Stimulated activated CD4-positive, alpha-beta T cell treated with anti-CD3 and anti-CD28 coated beads, Interleukin-15, amount 100 ng/mL, for 48 hours (primary cell): ENCODE data around the gene EEF1A2.
A peak's percentile ranks its signal among the peaks of the same experiment; 100 is the strongest.

Experiments used
- DNase-seq, 2 donors: peaks; one replicate each; pipeline ENCODE4 v3.0.0-alpha.2; 2020; ENCODE audit warnings: low read depth in 2 of 2

EEF1A2 gene

DNA sequence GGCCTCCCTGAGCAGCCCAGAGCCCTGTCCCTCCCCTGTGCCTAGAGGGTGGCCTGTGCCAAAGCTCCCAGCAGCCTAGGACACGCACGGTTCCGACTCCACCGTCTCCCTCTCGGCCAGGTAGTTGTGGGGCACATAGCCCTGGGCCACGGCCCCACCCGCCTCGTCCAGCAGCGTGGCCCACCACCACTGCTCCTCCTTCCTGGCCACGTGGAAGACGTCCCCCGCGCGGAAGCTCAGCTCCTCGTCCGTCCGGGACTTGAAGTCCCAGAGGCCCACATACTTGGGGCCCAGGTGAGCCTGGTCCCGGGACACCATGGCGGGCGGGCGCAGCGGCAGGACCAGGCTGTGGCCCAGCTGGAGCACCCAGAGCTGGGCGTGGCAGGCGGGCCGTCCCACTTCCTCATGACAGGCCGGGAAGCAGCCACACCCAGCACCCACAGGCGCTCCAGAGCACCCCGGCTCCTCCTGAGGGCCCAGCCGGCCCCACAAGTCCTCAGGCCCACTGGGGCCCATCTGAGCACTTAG lies 38.2 kb upstream of the EEF1A2 start, which contains the start of gene PTK6:
PTK6 (minus strand) TSS at position 380 of the 528 bp plus-strand sequence; CDS start at position 318, 62 bp downstream.
- DNase-seq, result peak in 1 of 2 donors; percentile 25

DNA sequence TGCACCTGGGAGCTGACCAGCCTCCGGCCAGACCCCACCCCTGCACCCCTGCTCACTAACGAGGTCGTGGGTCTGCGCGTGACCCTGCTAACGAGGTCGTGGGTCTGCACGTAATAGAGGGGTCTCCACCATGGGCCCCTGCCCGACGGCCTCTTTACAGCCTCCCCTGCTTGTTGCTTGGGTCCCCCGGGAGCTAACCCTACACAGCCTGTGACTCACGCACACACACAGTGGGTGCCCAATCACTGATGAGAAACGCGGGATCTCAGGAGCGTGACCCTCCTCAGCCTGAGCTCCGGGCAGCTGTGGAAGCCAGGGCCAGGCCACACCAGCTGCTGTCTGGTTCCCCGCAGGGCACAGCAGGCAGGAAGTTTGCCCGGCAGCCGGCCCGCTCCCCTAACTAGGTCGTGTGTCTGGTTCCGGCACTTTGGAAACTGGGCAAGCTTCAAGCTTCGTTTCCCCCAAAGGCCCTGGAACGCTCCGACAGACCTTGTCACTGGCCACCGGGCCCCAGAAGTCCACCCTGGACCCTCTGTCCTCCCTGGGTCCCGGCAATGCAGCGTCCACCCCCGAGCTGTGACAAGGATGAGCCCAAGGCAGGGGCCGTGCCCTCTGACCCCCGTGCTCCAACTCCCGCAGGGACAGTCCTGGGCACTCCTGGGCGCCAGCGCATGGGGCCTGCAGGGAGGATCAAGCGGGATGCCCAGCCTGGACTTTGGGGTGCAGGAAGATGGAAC lies 37.5 kb upstream of the EEF1A2 start:
- DNase-seq, result no peak

DNA sequence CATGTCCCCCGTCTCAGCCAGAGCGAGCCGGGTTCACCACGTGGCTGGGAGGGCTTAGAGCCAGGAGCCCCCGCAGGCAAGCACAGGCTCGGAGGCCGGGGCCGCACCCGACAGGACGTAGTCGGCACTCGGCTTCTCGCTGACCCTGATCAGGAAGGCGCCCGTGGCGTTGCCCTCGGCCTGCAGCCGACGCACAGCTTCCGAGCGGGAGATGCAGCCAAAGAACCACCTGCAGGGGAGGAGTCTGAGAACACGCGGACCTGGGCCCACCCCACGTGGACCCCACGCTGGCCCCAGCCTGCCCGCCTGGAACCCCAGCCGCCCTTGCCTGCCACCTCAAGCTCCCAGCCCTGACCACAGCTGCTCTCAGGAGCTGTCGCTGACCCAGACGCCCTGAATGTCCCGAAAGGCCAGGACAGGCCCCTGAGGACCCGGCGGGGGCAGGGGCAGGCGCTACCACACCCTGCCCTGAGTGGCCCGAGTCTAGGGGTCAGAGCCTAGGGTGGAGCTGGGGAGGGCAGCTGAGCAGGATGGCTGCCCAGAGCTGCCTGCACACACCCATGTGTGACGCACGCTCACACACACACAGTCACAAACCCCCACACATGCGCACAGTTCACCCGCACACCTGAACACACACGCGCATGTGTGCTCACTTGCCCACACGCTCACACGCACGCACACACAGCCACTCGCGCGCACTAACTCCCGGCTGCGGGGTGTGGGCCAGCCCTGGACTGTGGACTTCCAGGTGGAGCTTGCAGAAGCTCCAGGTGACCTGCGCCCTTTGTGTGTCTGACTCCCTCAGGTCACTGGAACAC lies 36.2 kb upstream of the EEF1A2 start:
- DNase-seq, result no peak

DNA sequence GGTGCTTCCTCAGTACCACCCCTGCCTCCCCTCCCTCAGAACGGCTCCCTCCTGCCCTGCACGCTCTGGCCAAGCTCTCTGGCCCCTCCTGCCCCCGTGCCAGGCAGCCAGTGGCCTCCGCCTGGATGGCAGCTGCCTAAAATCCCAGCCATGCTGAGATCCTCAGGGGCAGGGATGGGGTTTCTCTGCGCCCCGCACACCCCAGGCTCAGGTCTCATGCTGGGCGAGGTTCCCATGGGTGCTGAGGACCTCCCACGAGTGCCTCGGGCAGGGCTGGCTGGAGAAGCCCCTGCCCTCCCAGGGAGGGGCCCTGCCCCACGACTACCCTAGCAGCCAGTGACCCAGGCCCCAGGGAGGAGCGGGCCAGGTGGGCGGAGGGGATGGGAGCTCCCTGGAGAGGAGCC lies 35.5 kb upstream of the EEF1A2 start:
- no peak for DNase-seq

DNA sequence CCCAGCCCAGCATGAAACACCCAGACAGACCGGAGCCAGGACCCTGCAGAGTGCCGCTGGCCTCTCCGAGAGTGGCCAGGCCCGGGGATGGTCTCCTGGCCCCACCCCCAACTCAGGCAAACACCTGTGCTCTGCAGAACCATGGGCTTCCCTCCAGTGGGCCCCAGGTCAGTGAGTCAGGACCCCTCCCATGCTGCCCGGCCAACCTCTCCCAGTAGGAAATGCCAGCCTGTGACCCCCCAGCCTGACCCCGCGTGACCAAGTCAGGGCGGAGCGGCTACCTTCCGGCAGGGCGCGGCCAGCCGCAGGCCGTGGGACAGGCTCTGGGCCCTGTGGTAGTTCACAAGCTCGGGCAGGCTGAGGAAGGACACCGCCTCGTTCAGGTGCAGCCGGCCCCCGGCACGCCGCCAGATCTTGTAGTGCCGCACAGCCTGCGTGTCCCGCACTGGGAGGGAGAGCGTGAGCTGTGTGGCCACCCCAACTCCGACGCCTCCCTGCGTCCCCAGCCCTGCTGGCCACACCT lies 35.0 kb upstream of the EEF1A2 start:
- no peak for DNase-seq

DNA sequence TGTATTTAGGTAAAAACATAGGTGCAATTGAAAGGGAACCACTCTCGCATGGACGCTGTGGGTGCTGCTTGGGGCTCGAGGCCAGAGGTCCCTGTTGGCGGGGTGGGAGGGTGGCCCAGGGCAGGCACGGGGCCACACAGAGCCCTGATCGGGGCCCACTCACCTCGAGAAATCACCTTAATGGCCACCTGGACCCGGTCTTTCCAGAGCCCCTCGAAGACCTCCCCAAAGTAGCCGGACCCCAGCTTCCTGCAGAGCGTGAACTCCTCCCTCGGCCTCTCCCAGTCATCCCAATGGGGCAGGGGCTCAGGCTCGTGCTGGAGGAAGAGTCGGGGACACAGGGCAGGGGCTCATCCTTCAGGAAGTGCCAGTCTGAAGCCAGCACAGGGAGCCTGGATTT lies 34.5 kb upstream of the EEF1A2 start:
- no peak for DNase-seq

DNA sequence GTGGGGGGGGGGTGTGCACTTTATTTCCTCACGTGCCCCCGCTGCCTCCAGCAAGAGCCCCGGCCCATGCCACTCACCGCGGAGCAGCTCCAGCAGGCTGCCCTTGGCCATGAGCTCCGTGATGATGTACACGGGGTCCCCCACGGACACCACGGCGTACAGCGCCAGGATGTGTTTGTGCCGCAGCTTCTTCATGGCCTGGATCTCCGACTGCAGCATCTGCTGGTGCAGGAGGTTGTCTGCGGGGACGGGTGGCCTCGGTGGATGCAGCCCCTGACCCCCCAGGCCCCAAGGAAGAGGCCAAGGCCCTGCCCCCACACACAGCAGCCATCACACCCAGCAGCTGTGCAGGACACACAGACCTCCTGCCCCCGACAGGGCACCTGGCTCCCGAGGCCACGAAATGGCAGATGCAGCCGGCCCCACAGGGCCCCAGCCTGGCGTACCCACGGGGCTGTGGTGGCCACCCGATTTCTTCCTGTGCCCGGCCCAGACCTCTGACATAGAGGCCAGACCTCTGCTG lies 33.6 kb upstream of the EEF1A2 start:
- no peak for DNase-seq

DNA sequence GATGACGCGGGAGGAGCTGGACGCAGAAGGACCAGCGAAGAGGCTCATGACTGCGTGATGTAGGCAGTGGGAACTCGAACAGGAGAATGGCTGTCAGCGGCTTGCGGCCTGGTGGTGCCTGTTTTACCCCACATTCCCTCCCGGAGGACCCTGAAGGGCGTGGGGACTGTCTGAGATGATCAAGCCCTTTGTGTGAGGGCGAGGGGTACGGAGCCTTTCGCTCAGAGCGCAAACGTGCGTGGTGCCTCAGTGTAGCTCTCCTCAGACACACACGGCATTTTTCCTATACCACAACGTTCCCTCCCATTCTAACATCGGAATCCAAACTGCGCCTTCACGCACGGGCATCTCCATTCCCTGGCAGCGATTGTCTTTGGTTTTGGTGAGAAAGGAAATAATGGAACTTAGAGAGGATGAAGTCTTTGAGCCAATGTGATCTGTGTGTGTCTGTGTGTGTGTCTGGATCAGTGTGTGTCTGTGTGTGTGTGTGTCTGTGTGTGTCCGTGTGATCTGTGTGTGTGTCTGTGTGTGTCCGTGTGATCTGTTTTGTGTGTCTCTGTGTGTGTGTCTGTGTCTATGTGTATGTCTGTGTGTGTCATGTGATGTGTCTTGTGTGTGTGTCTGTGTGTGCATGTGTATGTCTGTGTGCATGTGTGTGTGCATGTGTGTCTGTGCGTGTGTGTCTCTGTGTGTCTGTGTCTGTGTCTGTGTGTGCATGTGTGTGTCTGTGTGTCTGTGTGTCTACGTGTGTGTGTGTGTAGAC lies 33.0 kb upstream of the EEF1A2 start:
- DNase-seq, result no peak

DNA sequence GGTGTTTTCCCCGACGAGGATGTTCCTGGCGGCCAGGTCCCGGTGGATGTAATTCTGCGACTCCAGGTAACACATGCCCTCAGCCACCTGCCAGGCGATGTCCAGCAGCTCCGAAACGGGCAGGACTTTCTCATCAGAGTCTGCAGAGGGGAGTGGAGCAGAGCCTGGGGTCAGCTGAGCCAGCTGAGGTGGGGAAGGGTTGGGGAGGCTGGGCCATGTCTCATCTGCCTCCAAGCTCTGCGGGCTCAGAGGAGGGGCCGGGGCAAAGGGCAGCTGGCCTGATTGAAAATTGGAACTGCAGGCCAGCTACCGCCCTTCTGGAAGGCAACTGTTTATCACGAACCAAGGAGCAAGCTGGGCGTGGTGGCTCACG lies 31.9 kb upstream of the EEF1A2 start:
- no peak for DNase-seq

DNA sequence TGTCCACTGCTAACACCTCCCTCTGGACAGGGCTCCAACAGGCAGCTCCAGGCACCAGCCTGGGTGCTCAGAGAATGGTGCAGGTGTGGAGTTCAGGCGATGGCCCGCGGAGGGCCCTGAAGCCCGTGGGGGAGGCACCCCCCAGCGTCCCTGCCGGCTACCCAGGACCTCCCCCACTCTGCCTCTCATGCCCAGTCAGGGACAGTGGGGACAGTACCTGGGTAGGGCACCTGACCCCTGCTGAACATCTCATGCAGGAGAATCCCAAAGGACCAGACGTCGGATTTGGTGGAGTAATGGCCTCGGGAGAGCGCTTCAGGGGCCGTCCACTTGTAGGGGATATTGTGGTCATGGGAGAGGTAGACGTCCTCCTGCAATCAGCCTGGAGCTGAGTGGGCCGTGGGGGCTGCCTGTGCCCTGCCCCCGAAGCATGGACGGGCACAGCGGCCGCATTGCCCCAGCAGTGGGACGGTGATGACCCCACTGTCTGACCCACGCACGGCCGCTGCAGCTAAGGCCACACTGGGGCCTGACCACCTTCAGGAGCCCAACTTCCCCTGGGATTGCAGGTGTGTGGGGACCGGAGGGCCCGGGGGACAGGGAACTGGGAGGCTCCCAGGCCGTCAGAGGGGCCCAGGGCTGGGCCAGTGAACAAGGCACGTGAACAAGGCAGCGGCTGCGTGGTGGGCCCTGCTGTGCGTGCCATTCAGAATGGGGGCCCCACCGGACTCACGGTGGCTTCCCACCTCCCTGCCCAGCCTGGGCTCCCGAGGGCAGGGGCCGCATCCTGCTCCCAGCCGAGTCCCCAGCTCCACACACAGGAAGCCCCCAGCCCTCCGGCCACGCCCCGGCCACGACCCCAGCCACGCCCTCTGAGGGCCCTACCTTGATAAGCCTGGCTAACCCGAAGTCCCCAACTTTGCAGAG lies 31.2 kb upstream of the EEF1A2 start:
- DNase-seq, result no peak

DNA sequence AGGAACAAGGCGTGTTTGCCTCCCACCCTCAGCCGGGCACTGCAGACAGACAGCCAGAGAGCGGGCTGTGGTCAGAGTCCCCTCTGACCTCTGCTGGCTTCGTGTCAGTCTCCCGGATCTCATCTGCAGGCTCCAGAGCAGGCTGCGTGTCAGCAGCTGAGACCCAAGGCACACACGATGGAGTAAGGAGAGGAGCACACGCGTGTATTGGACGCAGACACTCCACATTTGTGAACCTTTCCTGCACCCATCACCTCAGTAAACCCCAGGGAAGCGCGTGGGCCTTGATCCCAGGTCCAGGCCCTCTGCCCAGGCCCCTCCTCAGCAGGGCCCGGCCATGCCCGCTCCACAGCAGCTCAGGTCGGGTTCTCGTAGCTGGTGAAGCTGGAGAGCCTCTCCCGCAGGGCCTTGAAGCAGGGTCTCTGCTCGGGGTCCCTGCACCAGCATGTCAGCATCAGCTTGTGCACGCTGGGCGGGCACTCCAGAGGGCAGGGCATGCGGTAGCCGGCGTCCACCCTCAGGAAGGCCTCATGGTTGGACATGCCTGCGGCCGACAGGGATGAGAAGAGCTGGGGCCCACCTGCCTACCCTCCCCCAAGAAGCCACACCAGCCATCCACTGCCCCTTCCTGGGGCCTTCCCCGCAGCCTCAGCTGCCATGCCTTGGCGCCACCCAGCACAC lies 30.4 kb upstream of the EEF1A2 start:
- DNase-seq, result no peak

DNA sequence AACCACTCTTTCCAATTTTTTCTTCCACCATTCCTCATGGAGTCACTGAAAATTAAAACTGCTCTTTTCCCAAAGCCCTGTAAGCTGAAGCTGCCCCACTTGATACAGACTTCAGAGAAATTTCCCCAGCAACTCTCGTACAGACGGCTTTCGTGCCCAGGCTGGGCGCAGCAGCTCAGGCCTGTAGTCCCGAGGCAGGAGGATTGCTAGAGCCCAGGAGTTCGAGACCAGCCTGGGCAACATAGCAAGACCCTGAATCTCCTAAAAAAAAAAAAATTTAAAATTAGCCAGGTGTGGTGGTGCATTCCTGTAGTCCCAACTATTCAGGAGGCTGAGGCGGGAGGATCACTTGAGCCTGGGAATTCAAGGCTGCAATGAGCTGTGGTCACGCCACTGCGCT lies 28.3 kb upstream of the EEF1A2 start:
- DNase-seq, result no peak

DNA sequence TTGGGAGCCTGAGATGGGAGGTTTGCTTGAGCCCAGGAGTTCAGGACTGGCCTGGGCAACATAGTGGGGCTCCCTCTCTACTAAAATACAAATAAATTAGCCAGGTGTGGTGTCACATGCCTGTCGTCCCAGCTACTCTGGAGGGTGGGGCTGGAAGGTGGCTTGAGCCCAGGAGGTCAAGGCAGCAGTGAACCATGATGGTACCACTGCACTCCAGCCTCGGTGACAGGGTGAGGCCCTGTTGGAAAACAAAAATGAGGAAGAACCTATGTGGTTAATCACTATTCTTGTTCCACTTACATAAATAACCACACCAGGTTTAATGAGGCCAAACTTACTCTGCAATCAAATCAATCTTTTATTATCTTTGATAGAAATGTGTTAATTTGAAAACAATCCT lies 27.1 kb upstream of the EEF1A2 start:
- no peak for DNase-seq

DNA sequence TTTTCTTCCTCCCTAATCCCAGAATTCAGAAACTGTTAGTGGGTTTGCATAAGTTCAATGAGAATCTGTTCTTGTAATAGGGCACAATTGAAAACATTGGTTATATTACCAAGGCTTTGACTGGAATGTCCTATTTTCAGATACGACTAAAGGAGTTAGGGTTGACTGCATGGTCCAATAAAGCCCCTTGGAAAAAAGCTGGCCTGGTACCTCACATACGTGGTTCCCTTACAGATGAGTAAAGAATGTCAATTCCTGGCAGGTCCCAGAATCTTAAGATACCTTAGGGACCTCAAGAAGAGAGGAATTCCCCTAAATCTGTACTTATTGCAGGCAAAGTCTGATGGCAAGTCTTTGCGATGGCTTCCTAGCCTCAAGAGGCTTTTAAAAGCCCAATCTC lies 26.3 kb upstream of the EEF1A2 start:
- DNase-seq, result no peak

DNA sequence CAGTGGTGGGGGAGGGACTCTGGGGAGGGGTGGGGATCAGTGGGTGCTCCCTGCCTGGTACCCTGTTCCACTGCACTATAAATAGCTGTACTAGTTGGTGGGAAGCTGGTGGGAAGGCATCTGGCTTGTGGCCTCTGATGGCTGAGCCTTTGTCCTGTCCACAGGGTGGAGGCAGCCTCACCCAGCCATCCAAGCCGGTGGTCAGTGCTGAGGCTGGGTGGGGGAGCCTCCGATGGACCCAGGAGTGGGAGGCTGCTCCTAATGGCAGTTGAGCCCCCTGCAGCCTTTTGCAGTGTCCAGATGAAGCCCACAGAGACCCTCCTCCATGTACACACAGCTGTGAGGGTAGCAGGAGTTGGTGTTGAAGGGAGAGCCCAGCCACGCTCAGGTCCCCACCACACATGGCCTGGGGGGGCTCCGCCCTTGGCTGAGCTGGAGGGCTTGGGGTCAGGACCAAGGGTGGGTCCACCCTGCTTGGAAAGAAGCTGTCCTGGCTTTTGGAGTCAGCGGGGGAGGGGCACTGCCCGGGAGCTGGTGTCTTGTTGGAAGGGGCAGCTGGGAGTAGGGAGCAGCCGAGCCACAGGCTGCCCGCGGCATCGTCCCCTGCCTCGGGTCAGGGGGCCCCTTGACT lies 24.2 kb upstream of the EEF1A2 start:
- DNase-seq, result no peak

DNA sequence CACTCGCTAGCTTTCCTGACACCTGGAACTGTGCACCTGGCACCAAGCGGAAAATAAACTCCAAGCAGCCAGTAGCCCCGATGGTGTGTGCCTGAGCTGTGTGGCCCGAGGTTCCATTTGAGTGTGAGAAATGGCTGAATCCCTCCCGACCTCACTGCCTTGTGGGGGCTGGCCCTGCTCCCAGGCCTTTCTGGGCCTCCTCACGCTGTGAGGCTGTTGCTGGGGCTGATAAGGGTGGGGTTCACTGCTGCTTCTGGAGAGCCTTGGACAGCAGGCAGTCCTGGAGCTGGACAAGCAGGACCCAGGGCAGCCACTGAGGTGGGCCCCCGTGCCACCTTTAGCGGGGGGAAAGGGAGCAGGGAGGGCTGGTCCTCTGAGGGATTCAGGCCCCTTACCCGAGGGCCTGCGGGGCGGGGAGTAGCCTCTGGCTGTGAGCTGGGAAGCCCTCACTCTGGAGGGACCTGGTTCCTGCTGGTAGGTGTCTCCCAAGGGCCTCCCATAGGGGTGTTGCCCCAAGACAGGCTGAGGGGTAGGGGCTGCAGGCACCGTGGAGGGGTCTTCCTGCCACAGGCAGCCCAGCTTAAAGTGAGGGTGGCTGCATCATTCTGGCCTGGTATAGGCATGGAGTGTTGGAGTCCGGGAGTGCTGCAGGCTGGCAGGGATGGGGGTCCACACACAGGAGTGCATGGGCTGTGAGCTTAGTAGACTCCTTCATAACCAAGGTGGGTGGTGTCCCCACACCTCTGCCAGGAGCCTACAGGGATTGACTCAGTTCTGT lies 23.4 kb upstream of the EEF1A2 start:
- no peak for DNase-seq

DNA sequence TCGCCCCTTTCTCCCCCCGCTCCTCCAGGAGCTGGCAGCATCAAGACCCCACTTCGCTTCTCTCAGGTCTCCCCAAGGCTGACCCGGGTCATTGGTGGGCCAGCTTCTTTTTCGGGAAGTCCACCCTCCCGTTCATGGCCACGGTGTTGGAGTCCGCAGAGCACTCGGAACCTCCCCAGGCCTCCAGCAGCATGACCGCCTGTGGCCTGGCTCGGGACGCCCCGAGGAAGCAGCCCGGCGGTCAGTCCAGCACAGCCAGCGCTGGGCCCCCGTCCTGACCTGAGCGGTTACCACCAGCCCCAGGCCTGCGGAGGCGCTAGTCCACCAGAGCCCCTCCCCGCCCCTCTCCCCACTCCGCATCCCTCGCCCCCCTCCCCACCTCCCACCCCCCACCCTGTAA lies 22.7 kb upstream of the EEF1A2 start:
- no peak for DNase-seq

DNA sequence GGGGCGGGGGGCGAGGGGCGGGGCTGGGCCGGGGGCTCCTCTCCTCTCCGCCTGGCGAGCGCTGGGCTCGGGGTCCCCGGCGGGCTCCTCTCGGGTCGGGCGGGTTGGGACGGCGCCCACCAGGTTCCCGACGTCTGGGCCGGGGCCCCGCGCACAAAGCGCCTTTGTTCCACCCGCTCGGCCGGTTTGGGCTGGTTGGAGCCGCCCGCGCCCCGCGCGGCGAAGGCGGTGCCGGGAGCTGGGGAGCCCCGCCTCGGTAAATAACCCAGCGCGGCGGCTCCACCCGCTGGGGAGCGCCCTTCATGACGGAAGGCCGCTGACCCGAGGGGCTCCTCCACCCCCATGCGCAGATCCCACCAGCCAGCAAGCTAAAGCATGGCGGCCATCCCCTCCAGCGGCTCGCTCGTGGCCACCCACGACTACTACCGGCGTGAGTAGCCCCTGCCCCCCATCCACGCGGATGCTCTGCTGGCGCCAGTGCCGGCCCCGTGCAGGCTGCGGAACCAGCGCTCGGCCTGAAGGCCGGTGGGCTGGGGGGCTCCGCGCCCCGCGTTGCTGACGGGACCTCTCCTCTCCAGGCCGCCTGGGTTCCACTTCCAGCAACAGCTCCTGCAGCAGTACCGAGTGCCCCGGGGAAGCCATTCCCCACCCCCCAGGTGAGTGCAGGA lies 22.2 kb upstream of the EEF1A2 start:
- DNase-seq, result peak; percentile 48 to 61
